OCI-LY7 (cell line): Measurements from ENCODE around the gene S1PR1.

Experiments used
- EZH2phosphoT487 ChIP-seq: fragments of 200-600 bp; sonication (generic); IDR thresholded peaks from 2 replicates; pipeline ENCODE4 v1.6.1; 2018; ENCODE audit warnings: low read depth, borderline replicate concordance, mild to moderate bottlenecking, mixed run types, antibody characterized with exemption, low read length, moderate library complexity, mixed read lengths
- TF ChIP-seq, protein P1 (sequence below): fragments of 200-600 bp; sonication (generic); conservative IDR thresholded peaks from 2 replicates; pipeline ENCODE4 v1.5.1; 2014; ENCODE audit warnings: mild to moderate bottlenecking, antibody characterized with exemption, low read length, moderate library complexity, mixed read lengths

- TF ChIP-seq, protein P1, sequence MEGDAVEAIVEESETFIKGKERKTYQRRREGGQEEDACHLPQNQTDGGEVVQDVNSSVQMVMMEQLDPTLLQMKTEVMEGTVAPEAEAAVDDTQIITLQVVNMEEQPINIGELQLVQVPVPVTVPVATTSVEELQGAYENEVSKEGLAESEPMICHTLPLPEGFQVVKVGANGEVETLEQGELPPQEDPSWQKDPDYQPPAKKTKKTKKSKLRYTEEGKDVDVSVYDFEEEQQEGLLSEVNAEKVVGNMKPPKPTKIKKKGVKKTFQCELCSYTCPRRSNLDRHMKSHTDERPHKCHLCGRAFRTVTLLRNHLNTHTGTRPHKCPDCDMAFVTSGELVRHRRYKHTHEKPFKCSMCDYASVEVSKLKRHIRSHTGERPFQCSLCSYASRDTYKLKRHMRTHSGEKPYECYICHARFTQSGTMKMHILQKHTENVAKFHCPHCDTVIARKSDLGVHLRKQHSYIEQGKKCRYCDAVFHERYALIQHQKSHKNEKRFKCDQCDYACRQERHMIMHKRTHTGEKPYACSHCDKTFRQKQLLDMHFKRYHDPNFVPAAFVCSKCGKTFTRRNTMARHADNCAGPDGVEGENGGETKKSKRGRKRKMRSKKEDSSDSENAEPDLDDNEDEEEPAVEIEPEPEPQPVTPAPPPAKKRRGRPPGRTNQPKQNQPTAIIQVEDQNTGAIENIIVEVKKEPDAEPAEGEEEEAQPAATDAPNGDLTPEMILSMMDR = no peak
- no peak for TF ChIP-seq EZH2phosphoT487
Measured at GRCh38 chr1:101290119-101290921, 53.5 kb downstream of the S1PR1 start.
